NCI-H1092 treated with DMSO at 0.1 percent for 48 hours (cell line): ENCODE results near the gene USHBP1.
A peak's percentile ranks its signal among the peaks of the same experiment; 100 is the strongest.

Experiments
- DNase-seq: peaks from one replicate; lab custom pipeline; 2025; lab: John Stamatoyannopoulos, UW

USHBP1 gene

DNA sequence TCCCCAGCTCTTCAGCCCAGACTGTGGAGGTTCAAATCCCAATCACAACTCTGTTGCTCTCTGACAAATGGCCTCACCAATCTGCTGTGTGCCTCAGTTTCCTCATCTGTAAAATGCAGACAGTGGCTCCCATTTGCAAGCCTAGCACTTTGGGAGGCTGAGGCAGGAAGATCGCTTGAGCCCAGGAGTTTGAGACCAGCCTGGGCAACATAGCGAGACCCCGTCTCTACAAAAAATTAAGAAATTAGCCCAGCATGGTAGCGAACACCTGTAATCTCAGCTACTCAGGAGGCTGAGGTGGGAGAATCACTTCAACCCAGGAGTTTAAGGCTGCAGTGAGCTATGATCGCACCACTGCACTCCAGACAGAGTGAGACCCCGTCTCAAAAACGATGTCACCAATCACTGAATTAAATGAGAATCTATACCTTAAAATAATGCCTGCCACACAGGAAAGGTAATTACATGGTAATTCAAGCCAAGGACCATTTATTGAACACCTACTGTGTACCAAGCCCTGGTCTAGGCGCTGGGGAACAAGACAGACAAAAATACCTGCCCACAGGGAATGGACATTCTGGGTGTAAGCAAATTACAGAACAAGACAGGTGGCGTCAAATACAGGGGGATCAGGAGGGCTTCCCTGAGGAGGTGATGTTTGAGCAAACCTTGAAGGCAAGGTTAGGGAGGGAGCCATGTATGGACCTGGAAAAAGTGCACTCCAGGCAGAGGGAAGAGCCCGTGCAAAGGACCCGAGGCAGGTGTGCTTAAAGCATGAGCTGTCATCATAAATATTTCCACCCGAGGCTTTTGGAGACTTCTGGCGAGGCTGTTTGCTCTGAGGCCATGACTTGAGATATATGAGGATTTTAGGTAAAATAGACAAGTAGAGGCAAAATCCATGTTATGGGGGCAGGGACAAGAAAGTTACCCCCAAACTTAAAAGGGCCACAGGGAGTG lies 26.5 kb downstream of the USHBP1 start:
- DNase-seq, result no peak

DNA sequence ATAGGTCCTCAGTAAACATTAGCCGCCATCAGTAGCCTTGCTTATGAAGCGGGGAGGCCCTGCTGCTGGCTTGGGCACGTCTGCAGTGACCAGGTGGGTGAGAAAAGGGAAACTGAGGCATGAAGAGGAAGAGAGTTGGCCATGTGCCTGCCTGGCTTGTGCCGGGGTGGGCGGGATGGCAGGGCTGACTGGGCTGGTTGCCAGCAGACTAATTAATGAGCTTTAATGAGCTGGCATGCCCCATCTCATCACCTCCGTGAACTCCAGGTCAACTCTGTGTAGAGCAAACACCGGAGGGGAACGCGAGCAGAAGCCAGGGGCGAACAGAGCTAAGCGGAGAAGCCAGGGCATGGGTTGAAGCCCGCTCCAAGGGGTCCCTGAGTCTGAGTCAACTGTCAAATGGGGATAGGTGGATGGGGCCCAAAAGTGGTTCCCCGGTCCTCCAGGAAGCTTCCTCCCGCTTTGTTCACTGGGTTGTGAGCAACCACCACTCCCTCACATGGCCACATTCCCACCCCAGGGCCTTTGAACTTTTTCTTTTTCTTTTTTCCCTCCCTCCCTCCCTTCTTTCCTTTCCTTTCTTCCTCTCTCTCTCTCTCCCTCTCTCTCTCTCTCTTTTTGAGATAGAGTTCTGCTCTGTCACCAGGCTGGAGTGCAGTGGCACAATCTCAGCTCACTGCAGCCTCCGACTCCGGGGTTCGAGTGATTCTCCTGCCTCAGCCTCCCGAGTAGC lies 27.6 kb downstream of the USHBP1 start:
- no peak for DNase-seq

DNA sequence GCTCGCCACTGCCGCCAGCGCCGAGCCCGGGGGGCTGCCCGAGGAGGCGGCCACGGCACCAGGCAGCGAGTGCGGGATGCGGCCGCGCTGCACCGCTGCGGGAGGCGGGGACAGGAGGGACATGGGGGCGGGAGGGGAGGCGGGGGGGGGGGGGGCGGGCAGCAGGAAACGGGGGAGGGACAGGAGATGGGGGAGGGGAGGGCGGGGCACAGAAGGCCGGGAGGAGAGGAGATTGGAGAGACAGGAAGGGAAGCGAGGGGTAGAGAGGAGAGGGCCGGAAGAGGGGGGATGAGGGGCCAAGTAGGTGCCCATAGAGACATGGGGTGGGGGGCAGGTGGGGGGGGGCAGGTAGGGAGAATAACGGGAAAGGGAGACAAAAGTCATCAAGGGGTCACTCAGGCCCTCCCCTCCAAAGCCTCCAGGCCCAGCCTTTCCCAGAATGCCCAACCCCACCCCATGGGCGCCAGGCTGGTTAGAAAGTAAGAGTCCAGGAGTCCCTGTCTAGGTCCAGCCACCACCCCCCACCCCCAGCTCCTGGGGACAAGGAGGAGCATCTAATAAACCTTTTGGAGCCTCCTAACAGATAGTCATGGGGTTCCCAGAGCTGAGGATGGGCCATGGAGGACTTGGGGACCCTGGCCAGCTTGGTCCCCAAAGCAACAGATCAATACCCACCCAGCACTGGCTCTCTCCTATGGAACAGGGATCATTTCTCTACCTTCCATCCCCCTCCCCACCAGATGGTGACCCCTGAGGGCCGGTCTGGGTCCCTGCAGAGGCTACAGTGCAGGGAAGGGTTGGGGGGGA lies 28.4 kb downstream of the USHBP1 start:
- DNase-seq, result peak; percentile 53

DNA sequence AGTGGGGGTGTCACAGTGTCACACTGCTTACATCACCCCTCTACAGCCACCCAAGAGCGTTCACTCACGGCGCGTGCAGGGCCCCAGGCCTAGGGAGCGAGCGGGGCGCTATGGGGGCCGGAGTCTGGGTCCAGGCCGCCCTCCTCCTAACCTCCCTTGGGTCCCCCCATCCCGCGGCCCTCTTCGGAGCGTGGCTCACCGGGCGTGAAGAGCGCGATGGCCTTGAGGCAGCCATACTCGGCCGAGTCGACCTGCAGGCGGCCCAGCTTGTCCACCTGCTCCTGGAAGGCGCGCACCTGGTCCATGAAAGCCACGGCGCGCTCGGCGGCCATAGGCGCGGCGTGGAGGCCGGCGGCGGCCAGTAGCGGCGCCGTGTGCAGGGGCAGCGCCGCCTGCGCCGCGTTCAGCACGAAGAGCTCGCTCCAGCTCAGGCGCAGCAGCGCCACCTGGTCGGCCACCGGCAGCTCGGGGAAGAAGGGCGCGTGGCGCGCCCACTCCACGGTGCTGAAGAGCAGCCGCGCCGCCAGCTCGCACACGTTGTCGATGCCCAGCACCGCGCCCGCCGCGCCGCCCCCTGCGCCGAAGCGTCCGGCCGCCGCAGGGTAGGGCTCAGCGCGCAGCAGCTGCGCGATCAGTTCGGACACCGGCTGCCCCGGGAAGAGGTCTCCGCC lies 29.1 kb downstream of the USHBP1 start:
- DNase-seq, result peak; percentile 67

DNA sequence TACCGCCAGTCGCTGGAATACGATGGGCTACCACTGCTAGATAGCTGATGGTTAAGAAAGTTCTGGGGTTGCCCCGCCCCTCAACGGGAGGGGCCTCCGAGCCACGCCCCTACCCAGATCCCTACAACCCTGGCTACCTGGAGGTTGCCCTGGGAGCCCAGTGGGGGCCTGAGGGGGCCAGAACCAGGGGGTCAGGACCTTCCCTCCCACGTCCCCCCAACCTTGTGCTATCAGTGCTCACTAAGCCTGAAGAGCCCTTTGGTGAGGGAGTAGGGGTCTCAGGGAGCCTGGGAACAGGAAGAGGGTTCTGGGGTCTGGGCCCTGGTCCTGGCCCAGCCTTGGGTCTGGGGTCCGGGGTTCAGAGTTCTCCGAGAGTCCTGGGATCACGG lies 29.6 kb downstream of the USHBP1 start:
- peak; percentile 26 for DNase-seq

DNA sequence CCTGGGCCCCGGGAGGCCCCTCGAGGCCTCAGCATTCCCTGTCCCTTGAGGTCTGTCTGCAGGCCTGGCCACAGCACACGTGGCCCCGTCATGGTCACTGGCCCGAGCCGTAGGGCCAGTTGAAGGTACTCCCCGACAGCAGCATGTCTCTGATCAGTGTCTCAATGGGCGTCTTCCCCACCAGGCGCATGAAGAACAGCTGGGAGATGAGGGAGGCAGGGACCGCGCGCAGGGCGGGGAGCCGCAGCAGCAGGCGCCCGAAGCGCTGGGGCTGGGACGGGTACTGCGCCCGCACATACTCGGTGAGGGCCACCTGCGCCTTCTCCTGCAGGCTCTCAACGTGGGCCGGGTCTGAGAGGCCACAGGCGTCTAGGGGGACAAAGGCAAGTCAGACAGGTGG lies 32.3 kb downstream of the USHBP1 start:
- no peak for DNase-seq

DNA sequence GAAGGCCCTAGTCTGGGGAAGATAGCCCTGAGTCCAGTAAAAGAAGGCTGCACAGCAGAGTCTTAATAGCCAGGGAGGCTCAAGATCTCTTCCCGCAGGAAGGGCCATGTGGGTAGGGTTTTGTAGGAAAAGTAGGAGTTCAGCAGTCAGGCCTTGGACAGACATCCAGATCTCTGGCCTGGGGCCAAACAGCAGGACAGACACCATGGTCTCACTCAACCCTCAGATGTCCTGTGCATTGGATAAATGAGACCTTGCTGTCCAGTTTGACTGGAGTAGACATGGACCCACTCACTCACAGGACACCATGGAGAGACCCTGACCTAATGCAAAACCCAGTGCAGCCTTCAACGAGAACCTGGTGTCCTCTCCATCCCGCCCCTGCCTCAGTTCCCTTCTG lies 34.7 kb downstream of the USHBP1 start:
- no peak for DNase-seq

DNA sequence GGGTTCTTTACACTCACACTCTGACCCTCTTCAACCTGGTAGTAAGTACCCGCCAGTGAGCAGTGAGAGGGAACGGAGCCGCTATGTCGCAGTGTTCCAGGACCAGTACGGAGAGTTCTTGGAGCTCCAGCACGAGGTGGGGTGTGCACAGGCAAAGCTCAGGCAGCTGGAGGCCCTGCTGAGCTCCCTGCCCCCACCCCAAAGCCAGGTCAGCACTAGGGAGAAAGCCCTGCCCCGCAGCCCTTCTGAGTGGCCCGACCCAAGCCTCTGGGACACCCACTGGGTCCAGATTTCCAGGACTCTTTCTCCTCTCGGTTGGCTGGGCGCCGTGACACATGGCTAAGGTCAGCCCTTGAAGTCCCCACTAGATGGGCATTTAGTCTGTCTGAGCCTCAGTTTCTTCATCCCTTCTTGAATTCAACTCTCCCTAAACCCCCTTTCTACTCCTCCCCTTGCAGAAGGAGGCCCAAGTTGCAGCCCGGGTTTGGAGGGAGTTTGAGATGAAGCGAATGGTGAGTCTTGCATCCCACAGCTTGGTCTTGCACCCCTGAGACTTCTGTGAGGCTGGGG lies 36.7 kb downstream of the USHBP1 start:
- no peak for DNase-seq

DNA sequence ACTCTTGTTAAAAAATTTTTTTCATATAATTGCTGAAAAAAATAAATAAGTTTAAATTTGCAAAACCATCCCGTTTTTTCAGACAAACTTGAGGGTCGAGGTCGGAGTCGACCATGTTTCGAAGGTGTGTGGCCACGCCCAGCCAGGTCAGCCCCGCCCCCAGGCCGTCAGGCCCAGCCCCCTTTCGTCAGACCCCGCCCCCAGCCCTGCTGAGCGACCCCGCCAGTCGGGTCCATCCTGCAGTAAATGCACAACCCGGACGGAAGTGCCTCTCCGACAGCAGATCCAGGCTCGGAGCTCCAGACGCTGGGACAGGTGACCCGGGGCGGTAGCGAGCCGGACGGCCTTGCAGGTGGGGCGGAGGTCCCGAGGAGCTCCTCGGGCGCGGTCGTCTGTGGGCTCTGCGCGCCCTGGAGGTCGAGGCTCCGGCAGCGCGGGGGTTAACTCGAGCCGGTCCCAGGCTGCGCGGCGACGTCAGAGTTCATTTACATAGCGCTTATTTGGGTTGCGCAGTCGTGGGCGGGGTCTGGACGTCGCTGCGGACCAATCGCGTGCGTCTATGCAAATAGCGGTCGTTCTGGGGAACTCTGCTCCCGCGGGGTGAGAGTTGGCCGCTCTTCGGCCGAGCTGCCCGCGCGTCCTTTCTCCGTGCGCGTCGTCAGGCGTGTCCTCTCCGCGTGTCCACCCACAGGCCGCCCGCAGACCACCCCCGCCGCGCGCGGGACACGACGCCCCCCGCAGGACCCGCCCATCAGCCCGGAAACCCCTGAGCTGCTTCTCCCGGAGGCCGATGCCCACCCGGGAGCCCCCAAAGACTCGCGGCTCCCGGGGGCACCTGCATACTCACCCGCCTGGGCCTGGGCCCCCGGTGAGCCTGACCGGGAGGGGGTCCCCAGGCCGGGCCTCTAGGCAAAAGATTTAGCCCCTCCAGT lies 38.3 kb downstream of the USHBP1 start, which contains the start of gene OCEL1:
OCEL1 (plus strand) TSS at position 225 of the 932 bp plus-strand sequence; CDS start at position 247, 22 bp downstream.
- peak; percentile 98 for DNase-seq

DNA sequence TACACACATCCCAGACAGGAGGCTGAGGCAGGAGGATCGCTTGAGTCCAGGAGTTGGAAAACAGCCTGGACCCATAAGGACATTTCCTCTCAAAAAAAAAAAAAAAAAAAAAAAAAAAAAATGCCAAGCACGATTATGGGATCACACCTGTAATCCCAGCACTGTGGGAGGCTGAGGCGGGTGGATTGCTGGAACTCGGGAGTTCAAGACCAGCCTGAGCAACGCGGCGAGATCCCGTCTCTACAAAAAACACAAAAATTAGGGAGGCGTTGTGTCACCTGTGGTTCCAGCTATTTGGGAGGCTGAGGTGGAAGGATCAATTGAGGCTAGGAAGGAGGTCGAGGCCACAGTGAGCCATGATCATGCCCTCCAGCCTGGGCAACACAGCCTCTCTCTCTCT lies 39.5 kb downstream of the USHBP1 start:
- no peak for DNase-seq

DNA sequence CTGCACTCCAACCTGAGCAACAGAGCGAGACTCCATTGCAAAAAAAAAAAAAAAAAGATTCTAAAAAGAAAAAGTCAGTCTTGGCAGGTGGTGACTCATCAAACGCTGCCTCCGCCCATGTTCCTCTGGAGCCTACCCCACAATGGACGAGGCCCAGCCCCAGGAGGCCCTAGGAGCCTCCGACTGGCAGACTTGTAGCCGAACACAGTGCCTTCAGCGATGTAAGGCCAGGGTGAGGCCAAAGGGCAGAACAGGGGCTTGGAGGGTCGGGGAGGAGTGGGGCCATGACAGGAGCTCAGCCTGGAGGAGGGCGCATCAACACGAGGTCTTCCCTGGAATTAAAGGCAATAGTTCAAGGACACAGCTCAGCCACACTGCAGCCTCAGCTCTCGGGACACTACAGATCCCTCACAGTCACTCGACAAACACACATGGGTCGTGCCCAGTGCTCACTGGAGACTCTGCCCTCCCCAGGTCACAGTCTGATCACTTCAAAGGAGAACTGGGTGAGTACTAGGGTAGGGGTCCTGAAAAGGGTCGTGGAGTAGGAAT lies 44.3 kb downstream of the USHBP1 start:
- no peak for DNase-seq

DNA sequence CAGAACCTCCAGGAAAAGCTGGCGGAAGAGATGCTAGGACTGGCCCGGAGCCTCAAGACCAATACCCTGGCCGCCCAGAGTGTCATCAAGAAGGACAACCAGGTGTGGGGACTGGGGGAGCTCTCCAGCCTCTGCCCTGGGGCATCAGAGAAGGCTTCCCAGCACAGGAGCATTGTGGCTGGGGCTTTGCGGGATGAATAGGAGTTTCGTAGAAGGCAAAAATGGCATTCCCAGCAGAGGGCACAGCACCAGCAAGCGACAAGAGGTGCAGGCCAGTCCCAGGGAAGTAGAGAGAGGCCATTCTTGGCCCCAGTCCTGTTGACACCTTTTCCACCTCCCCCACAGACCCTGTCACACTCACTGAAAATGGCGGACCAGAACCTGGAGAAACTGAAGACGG lies 45.3 kb downstream of the USHBP1 start:
- DNase-seq, result no peak

DNA sequence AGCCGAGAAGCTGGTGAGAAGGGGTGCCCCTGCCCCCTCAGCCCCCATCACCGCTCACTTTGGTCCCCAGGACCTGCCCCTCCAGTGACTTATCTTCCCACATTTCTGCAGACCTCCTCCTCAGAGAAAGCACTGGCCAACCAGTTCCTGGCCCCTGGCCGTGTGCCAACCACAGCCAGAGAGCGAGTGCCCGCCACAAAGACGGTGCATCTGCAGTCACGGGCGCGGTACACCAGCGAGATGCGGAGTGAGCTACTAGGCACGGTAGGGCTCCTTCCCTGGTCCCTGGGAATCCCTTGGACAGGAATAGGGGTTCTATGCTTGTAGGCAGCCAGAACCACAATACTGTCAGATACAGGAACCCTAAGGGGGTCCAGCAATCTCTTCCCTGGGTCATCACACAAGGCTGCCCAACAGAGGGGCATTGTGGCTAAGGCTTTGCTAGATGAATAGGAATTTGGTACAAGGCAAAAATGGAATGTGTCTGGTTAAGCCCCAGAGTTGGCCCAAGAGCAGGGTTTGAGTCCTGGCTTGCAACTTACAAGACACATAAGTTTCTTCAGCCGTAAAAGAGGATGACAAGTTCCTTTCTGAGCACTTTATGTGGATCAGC lies 48.4 kb downstream of the USHBP1 start:
- no peak for DNase-seq

DNA sequence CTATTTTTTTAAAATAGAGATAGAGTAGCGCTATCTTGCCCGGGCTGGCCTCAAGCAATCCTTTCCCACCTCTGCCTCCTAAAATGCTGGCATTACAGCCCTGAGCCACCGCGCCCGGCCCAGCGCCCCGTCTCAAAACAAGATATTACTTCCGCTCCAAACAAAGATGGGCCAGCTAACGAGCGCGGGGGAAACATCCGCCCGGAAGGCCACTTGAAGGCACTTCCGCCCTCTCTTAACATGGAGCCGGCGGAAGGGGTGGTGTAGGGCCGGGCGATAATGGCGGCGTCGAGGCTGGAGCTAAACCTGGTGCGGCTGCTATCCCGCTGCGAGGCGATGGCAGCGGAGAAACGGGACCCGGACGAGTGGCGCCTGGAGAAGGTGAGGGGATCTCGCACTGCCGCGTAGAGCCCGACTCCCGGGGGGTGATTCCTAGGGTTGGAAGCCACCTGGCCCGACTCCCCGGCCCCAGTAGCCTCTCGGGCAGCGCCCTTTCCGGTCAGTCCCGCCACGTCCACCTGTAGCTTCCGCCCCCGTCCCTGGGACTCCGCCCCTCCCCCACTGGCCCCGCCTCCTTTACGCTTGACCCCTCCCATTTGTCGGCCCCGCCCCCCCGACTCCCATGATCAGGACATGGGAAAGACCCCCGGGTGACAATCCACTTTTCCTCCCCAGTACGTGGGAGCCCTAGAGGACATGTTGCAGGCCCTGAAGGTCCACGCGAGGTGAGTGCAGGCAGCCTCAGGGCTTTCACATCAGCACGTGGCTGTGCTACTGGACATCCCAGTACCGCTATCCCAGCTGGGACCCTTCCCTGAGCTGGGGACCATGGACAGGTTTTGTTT lies 49.2 kb downstream of the USHBP1 start, which contains the start of gene USE1:
USE1 (plus strand) TSS at position 231 of the 845 bp plus-strand sequence; CDS start at position 280, 49 bp downstream.
- DNase-seq, result peak; percentile 93

DNA sequence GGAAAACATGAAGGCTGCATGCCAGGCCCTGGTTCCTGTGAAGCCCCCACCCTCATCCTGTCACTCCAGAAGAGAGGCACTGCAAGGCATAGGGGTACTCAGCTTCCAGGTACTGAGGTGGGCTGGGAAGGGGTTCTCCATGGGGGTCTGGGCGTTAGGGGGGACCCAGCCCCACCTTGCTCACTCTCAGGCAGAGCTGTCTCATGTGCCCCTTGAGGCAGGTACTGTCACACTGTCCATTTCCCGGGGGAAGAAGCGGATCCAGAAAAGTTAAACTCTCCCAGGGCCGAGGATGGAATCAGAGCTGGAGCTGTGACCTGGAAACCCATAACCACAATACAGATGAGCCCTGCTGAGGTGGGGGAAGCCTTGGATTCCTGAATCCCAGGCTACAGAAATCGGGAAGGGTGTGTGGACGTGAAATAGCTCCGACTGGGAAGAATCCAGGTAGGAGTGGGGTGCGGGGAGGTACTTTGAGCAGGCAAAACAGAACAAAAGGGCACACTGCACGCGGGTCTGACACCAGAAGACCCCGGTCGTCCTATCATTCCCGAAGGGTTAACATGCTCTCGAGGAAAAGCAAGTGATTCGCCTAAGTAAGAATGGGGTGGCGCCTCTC lies 49.9 kb downstream of the USHBP1 start:
- DNase-seq, result no peak

DNA sequence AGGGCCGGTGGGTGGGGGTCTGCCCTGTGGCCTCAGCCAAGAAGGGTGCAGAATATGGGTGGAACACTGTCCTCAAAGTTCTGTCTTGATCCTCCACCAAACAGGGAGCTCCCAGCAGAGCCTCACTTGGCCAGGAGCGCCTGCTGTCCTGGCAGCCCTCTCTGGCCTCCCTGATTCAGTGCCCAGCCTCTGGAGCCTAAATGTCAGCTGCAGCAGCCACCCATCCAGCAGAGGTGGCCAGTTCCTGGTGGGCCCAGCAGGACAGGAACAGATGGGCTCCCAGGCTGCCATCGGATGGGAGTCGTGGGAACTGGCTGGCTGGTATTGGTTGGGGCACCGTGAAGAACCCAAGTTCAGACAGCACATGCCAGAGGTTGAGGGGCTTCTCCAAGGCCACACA lies 51.2 kb downstream of the USHBP1 start:
- no peak for DNase-seq

DNA sequence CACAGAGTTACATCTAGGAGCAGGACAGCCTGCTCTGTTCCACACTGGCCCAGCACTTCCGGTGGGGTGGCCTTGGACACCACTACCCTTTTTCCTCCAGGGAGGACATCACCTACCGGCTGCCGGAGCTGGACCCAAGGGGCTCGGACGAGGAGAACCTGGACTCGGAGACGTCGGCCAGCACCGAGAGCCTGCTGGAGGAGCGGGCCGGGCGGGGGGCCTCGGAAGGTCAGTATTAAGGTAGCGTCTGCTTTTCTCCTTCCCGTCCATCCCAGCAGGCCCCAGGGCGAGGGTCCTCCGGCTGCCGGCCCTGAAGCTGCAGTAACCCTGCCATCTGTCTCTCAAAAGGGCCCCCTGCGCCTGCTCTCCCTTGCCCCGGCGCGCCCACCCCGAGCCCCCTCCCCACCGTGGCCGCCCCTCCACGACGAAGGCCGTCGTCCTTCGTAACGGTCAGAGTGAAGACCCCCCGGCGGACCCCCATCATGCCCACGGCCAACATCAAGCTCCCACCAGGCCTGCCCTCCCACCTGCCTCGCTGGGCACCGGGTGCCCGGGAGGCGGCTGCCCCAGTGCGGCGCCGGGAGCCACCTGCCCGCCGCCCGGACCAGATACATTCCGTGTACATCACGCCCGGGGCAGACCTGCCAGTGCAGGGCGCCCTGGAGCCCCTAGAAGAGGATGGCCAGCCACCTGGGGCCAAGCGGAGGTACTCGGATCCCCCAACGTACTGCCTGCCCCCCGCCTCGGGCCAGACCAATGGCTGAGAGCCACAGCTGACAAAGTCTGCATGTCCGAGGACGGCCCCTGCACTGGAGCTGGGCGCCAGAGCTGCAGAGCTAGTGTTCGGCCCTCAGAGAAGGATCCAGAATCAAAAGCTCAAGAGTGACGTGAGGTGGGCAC lies 52.7 kb downstream of the USHBP1 start:
- DNase-seq, result no peak
